ENCODE data around the gene MLXIP. TPM values are rescaled to one million over a fixed set of nuclear protein-coding genes. Genes with fewer than 3 reads are reported as not detected.
"Not testable (repeated sequence)": the region's sequence is repeated elsewhere in the genome, so short reads cannot be mapped to it uniquely, and the experiment has no call there.

MLXIP gene
- total RNA-seq, 2 experiments from 2014 or later, result 17.7 to 26.4 TPM

GRCh38 chr12:122054842-122055520, 23.6 kb upstream of the MLXIP start:
- DNase-seq, result no peak
- no peak for ATAC-seq
- CTCF ChIA-PET, result interaction anchor here (0.6 to 5.7 kb wide), 29 partner anchors 8 to 300 kb away, joined by 3 to 105 read pairs (median 4); partner anchors contain the start of gene MLXIP
- no peaks in the 10 kb centered on the region for H3K36me3 Mint-ChIP-seq (ENCODE audit: low read depth)
- POLR2A ChIA-PET, result no interaction called here
- no peaks in the 10 kb centered on the region for H3K27me3 Mint-ChIP-seq
- intact Hi-C loops (cut with DNase I, micrococcal nuclease), result loop anchor here (1.0 kb wide), 3 partner anchors 23 to 136 kb away; partner anchors contain the start of gene MLXIP (in 1 of the 2)
- H3K4me3 Mint-ChIP-seq, result no peak overlapping the region
- H3K27ac Mint-ChIP-seq, result no peak overlapping the region
- H3K9me3 Mint-ChIP-seq (ENCODE audit: low read depth), result no peaks in the 10 kb centered on the region
- H3K4me1 Mint-ChIP-seq, result peaks cover 6% of the 10 kb centered on the region

GRCh38 chr12:122056406-122056805, 22.1 kb upstream of the MLXIP start:
- ATAC-seq; H3K4me1 Mint-ChIP-seq; H3K27ac Mint-ChIP-seq; H3K36me3 Mint-ChIP-seq (ENCODE audit: low read depth); H3K9me3 Mint-ChIP-seq (ENCODE audit: low read depth); H3K4me3 Mint-ChIP-seq; intact Hi-C loops (cut with DNase I, micrococcal nuclease); H3K27me3 Mint-ChIP-seq; DNase-seq: not testable (repeated sequence)
- POLR2A ChIA-PET, result interaction anchor here (0.7 kb wide), 1 partner anchor 107 kb away, joined by 3 read pairs; no protein-coding TSS in a partner anchor
- CTCF ChIA-PET, result interaction anchor here (0.5 to 5.7 kb wide), 4 partner anchors 33 to 161 kb away, joined by 3 to 105 read pairs (median 5); no protein-coding TSS in a partner anchor

- Mint-ChIP-seq H3K27me3 (no peaks in the 10 kb centered on the region), H3K4me1 (peaks cover 6% of the 10 kb centered on the region), H3K4me3 (no peak overlapping the region), H3K9me3 (ENCODE audit: low read depth) (no peaks in the 10 kb centered on the region), H3K27ac (no peak overlapping the region), H3K36me3 (ENCODE audit: low read depth) (no peaks in the 10 kb centered on the region)
- ChIA-PET CTCF (interaction anchor here (0.7 to 5.7 kb wide), 2 partner anchors 67 to 140 kb away, joined by 3 to 105 read pairs; no protein-coding TSS in a partner anchor), POLR2A (interaction anchor here (0.7 kb wide), 1 partner anchor 108 kb away, joined by 3 read pairs; no protein-coding TSS in a partner anchor)
- DNase-seq (no peak), ATAC-seq (no peak)
- intact Hi-C loops (cut with DNase I, micrococcal nuclease), result no loop called here
Observed at GRCh38 chr12:122057007-122057735, 21.4 kb upstream of the MLXIP start.

- ATAC-seq (no peak), DNase-seq (no peak)
- no peak overlapping the region for H3K4me3 Mint-ChIP-seq
- intact Hi-C loops (cut with DNase I, micrococcal nuclease), result no loop called here
- POLR2A ChIA-PET, result no interaction called here
- no peaks in the 10 kb centered on the region for H3K27me3 Mint-ChIP-seq
- no peaks in the 10 kb centered on the region for H3K9me3 Mint-ChIP-seq (ENCODE audit: low read depth)
- no peak overlapping the region for H3K27ac Mint-ChIP-seq
- CTCF ChIA-PET, result interaction anchor here (0.7 to 5.7 kb wide), 2 partner anchors 66 to 140 kb away, joined by 3 to 105 read pairs; no protein-coding TSS in a partner anchor
- H3K4me1 Mint-ChIP-seq, result peaks cover 6% of the 10 kb centered on the region
- no peaks in the 10 kb centered on the region for H3K36me3 Mint-ChIP-seq (ENCODE audit: low read depth)
Observed at GRCh38 chr12:122057769-122058168, 20.8 kb upstream of the MLXIP start.

GRCh38 chr12:122058549-122059149, 19.9 kb upstream of the MLXIP start:
- POLR2A ChIA-PET, result no interaction called here
- no peak for ATAC-seq

GRCh38 chr12:122059203-122059960, 19.2 kb upstream of the MLXIP start:
- intact Hi-C loops (cut with DNase I, micrococcal nuclease), result no loop called here
- ChIA-PET POLR2A (no interaction called here), CTCF (interaction anchor here (0.6 to 1.3 kb wide), 2 partner anchors 64 to 288 kb away, joined by 4 read pairs; no protein-coding TSS in a partner anchor)
- H3K4me3 Mint-ChIP-seq, result no peak overlapping the region
- DNase-seq (no peak), ATAC-seq (no peak)
- H3K27me3 Mint-ChIP-seq, result no peaks in the 10 kb centered on the region
- no peaks in the 10 kb centered on the region for H3K36me3 Mint-ChIP-seq (ENCODE audit: low read depth)
- H3K27ac Mint-ChIP-seq, result no peak overlapping the region
- peaks cover 10% of the 10 kb centered on the region for H3K4me1 Mint-ChIP-seq
- no peaks in the 10 kb centered on the region for H3K9me3 Mint-ChIP-seq (ENCODE audit: low read depth)

More at GRCh38 chr12:122058549-122059149, 19.9 kb upstream of the MLXIP start:
- Mint-ChIP-seq H3K27me3 (no peaks in the 10 kb centered on the region), H3K9me3 (ENCODE audit: low read depth) (no peaks in the 10 kb centered on the region), H3K4me3 (no peak overlapping the region), H3K27ac (no peak overlapping the region), H3K4me1 (peaks cover 12% of the 10 kb centered on the region), H3K36me3 (ENCODE audit: low read depth) (no peaks in the 10 kb centered on the region)
- DNase-seq, result no peak
- intact Hi-C loops (cut with DNase I, micrococcal nuclease), result no loop called here
- CTCF ChIA-PET, result interaction anchor here (5.7 kb wide), 1 partner anchor 65 kb away, joined by 105 read pairs; no protein-coding TSS in a partner anchor

GRCh38 chr12:122060081-122060501, 18.5 kb upstream of the MLXIP start:
- ChIA-PET POLR2A (no interaction called here), CTCF (interaction anchor here (0.6 to 1.3 kb wide), 3 partner anchors 62 to 287 kb away, joined by 3 to 4 read pairs (median 4); no protein-coding TSS in a partner anchor)
- Mint-ChIP-seq H3K4me1 (peaks cover 5% of the 10 kb centered on the region), H3K9me3 (ENCODE audit: low read depth) (no peaks in the 10 kb centered on the region), H3K27ac (no peak overlapping the region), H3K27me3 (no peaks in the 10 kb centered on the region), H3K36me3 (ENCODE audit: low read depth) (no peaks in the 10 kb centered on the region), H3K4me3 (no peak overlapping the region)
- ATAC-seq (no peak), DNase-seq (no peak)
- intact Hi-C loops (cut with DNase I, micrococcal nuclease), result no loop called here

GRCh38 chr12:122061253-122061652, 17.3 kb upstream of the MLXIP start:
- ChIA-PET POLR2A (no interaction called here), CTCF (interaction anchor here (3.2 kb wide), 1 partner anchor 62 kb away, joined by 14 read pairs; no protein-coding TSS in a partner anchor)
- Mint-ChIP-seq H3K27ac (no peak overlapping the region), H3K4me3 (no peak overlapping the region), H3K36me3 (ENCODE audit: low read depth) (no peaks in the 10 kb centered on the region), H3K9me3 (ENCODE audit: low read depth) (no peaks in the 10 kb centered on the region), H3K4me1 (peaks cover 5% of the 10 kb centered on the region), H3K27me3 (no peaks in the 10 kb centered on the region)
- intact Hi-C loops (cut with DNase I, micrococcal nuclease), result no loop called here
- DNase-seq, result no peak
- no peak for ATAC-seq

GRCh38 chr12:122062832-122063693, 15.5 kb upstream of the MLXIP start:
- ATAC-seq (no peak), DNase-seq (no peak)
- Mint-ChIP-seq H3K36me3 (ENCODE audit: low read depth) (no peaks in the 10 kb centered on the region), H3K4me1 (peaks cover 10% of the 10 kb centered on the region), H3K9me3 (ENCODE audit: low read depth) (no peaks in the 10 kb centered on the region), H3K27me3 (no peaks in the 10 kb centered on the region), H3K27ac (no peak overlapping the region), H3K4me3 (no peak overlapping the region)
- CTCF ChIA-PET, result interaction anchor here (0.7 to 3.2 kb wide), 6 partner anchors 8 to 175 kb away, joined by 3 to 14 read pairs (median 4); no protein-coding TSS in a partner anchor
- intact Hi-C loops (cut with DNase I, micrococcal nuclease), result no loop called here
- POLR2A ChIA-PET, result no interaction called here

- no peak overlapping the region for H3K27ac Mint-ChIP-seq
- CTCF ChIA-PET, result interaction anchor here (0.9 to 3.2 kb wide), 5 partner anchors 9 to 59 kb away, joined by 4 to 14 read pairs (median 5); no protein-coding TSS in a partner anchor
- no peak for ATAC-seq
Observed at GRCh38 chr12:122063694-122064024, 14.9 kb upstream of the MLXIP start.

More at GRCh38 chr12:122063694-122064024, 14.9 kb upstream of the MLXIP start:
- peaks cover 15% of the 10 kb centered on the region for H3K4me1 Mint-ChIP-seq
- H3K4me3 Mint-ChIP-seq, result no peak overlapping the region
- DNase-seq, result no peak
- intact Hi-C loops (cut with DNase I, micrococcal nuclease), result no loop called here
- no peaks in the 10 kb centered on the region for H3K27me3 Mint-ChIP-seq
- POLR2A ChIA-PET, result no interaction called here
- H3K36me3 Mint-ChIP-seq (ENCODE audit: low read depth), result no peaks in the 10 kb centered on the region
- no peaks in the 10 kb centered on the region for H3K9me3 Mint-ChIP-seq (ENCODE audit: low read depth)

All from activated CD4-positive, alpha-beta T cell treated with anti-CD3 and anti-CD28 coated beads for 36 hours (primary cell).